GM10248 (cell line): Measurements from ENCODE around the gene TNFRSF4.

Source experiments
- CTCF ChIA-PET: fragments of 300-600 bp; sonication (Branson Sonifier 250); formaldehyde crosslinking; extraction: SDS; loops from one replicate; lab custom pipeline; 2021; ENCODE audit warnings: antibody characterized with exemption; lab: Yijun Ruan, JAX
- POLR2A ChIA-PET: fragments of 350-650 bp; sonication (Branson Sonifier 250); formaldehyde crosslinking; extraction: SDS; loops from one replicate; lab custom pipeline; 2020; ENCODE audit warnings: antibody characterized with exemption; lab: Yijun Ruan, JAX
- DNase-seq: peaks from one replicate; pipeline ENCODE4 v3.0.0; 2012; ENCODE audit errors: extremely low spot score
- CTCF ChIP-seq: IDR thresholded peaks from 2 replicates; pipeline ENCODE4 v1.5.1; 2012; ENCODE audit warnings: mild to moderate bottlenecking, low read depth; ENCODE audit errors: extremely low read depth, missing control alignments, control extremely low read depth

Gene TNFRSF4

DNA sequence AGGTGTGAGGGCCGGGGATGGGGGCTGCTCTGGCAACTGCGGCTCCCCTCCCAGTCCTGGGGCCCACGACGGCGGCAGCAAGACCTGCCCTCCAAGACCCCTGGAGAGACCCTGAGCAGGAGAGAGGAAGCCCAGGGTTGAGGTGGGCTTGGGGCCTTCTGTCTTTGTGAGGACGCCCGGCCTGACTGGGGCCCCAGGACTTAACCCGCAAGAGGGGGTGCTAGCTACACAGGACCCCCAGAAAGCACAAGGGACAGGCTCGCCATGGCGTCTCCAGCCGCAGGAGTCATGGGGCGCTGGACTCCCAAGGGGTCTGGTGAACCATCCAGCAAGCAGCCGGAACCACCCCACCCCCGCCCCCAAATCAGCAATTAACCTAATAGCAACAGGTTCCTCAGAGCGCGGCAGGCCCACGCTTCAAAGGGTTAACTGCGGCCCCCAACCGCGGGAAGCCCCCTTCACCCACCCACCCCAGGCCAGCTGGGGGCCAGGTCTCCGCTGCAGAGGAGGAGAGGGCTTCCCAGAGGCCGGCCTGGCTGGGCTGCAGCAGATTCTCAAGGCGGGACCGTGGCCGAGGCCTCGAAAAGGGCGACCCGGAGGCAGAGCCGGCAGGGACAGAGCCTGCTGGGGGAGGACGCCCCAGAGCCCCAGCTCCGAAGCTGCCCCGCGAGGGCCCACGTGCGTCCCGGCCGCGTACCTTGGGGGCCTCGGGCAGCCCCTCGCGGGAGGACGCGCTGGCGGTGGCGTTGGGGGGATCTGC is 32.0 kb upstream of the TNFRSF4 start:
- no peak for TF ChIP-seq CTCF
- CTCF ChIA-PET = interaction anchor here (1.3 kb wide), 1 partner anchor 124 kb away, joined by 3 read pairs; no protein-coding TSS in a partner anchor

DNA sequence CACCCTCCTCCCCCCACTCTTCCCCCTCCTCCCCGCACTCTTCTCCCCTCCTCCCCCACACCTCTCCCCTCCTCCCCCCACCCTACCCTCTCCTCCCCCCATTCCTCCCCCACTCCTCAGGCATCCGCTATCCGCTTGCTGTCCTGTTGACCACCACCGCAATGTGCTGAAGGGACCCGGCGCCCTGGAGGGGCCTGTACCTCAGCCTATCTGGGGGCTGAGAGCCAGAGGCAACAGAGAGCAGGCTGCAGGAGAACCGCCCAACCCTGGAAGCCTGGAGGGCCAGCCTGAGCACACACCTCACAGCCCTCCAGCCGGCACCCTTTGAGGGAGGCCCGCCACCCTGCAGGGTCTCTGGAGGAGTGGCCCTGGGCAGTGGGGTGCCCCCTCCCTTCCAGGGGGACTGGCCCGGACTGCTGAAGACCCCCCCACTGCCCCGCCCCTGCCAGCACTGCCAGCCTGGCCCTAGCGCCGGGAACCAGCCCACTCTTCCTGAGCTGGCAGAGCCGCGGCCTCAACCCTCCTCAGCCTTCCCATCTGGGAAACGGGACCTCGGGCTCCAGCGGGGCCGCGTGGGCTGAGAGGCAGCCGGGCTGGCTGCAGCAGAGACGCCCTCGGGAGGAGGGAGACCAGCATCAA is 31.3 kb upstream of the TNFRSF4 start:
- POLR2A ChIA-PET = no interaction called here

More for the DNA sequence above, 32.0 kb upstream of the TNFRSF4 start:
- POLR2A ChIA-PET = no interaction called here
- DNase-seq = no peak

DNA sequence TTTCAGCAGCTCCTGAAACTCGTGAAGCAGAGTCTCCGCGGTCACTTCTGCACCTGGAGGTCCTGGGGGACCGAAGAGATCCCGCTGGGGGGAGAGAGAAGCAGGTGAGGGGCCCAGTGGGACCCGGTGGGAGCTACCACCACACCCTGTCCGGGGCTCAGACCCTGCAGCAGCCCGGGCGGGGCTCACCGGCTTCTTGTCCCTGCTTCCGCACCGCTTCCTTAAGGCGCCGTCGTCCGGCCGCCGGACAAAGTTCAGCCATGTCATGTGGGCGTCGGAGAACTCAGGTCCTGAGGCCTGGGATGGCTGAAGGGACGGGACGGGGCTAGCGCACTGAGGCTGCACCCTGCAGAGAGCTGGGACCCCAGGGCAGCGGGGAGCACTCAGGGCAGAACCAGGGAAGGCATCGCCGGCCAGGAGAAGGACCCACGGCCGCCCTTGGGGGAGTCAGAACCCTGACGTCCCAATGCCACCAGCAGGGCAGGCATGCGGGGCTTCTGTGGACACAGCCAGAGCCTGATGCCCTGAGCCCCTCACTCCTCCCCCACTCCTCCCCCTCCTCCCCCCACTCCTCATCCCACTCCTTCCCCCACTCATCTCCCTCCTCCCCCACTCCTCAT is 30.3 kb upstream of the TNFRSF4 start:
- CTCF ChIA-PET = interaction anchor here (1.0 to 1.2 kb wide), 2 partner anchors 29 to 212 kb away, joined by 3 read pairs; no protein-coding TSS in a partner anchor
- DNase-seq = no peak
- POLR2A ChIA-PET = no interaction called here

More for the DNA sequence above, 31.3 kb upstream of the TNFRSF4 start:
- CTCF ChIA-PET = no interaction called here
- TF ChIP-seq CTCF = no peak
- DNase-seq = no peak

GRCh38 chr1:1243807-1244191 is 29.8 kb upstream of the TNFRSF4 start:
- TF ChIP-seq CTCF = no peak
- ChIA-PET POLR2A (no interaction called here), CTCF (interaction anchor here (1.0 to 1.2 kb wide), 2 partner anchors 28 to 212 kb away, joined by 3 read pairs; no protein-coding TSS in a partner anchor)
- no peak for DNase-seq

More for the DNA sequence above, 30.3 kb upstream of the TNFRSF4 start:
- no peak for TF ChIP-seq CTCF

- no peak for TF ChIP-seq CTCF
- POLR2A ChIA-PET = no interaction called here
- no peak for DNase-seq
- CTCF ChIA-PET = interaction anchor here (0.7 to 1.2 kb wide), 4 partner anchors 27 to 211 kb away, joined by 3 to 4 read pairs (median 3); no protein-coding TSS in a partner anchor
Measured at GRCh38 chr1:1243266-1243660, 29.3 kb upstream of the TNFRSF4 start.
